Pancreas (tissue), 10 donors: ENCODE data around the gene XKRX. TPM values are rescaled to one million over a fixed set of nuclear protein-coding genes. Genes with fewer than 3 reads are reported as not detected.

ENCODE experiments used
- ATAC-seq, 4 donors: fragments of 200-7000 bp; cut with Tn5 transposase; one replicate each; pipeline versions ENCODE4 v1.8.0 to v1.9.1; 2020; ENCODE audit warnings: mild to moderate bottlenecking in 4 of 4, moderate library complexity in 4 of 4
- DNase-seq, 6 donors: peaks; one replicate each; pipeline ENCODE4 v3.0.0-alpha.2; 2020
- FAIRE-seq: peaks from 2 replicates; lab custom pipeline; 2012; peaks lifted over from hg19 to GRCh38; lab: Jason Lieb, UNC
- H3K27ac ChIP-seq, 4 donors: fragments of 200-600 bp; sonication (generic); 1 replicate in 3 of 4; 2 replicates in 1 of 4; pipeline versions ENCODE4 v1.5.0 to v1.8.0; 2020
- H3K27me3 ChIP-seq, 4 donors: fragments of 200-600 bp; one replicate each; pipeline ENCODE4 v1.8.0; 2021
- H3K36me3 ChIP-seq, 3 donors: fragments of 200-600 bp; sonication (generic) in 1 of 3; one replicate each; pipeline versions ENCODE4 v1.5.0 to v1.8.0; 2020 to 2021
- H3K4me1 ChIP-seq, 3 donors: fragments of 200-600 bp; one replicate each; pipeline ENCODE4 v1.8.0; 2021
- H3K4me3 ChIP-seq, 4 donors: fragments of 200-600 bp; sonication (generic) in 2 of 4; one replicate each; pipeline versions ENCODE4 v1.5.0 to v1.8.0; 2020 to 2021
- H3K9me3 ChIP-seq, 4 donors: fragments of 200-600 bp; one replicate each; pipeline ENCODE4 v1.8.0; 2021
- whole genome bisulfite sequencing, 2 donors: extraction: QIAGEN DNeasy Blood & Tissue Kit; methylation state at CpG; one replicate each; pipeline ENCODE4 v1.1.7; 2013; 5-methylcytosine and 5-hydroxymethylcytosine counted together
- intact Hi-C, 3 donors: fragments of 100-400 bp; cut with DNase I; formaldehyde crosslinking; loops; one replicate each; pipeline versions ENCODE4 v1.11.1 to v1.14.2; 2022
- polyA plus RNA-seq, 2 donors: library from polyadenylated mRNA; stranded (reverse); fragments of 200-250 nt; gene quantifications; one replicate each; pipeline ENCODE4 v1.2.3, GENCODE V29; 2013
- total RNA-seq, 6 donors: library from RNA; stranded (reverse); fragmentation: NEBNext Ultra II Directional in 4 of 6; extraction: Animal tissue kit (Norgen Biotek cat#: 25700) in 4 of 6; gene quantifications; one replicate each; pipeline versions ENCODE4 v1.2.1 to v1.2.4, GENCODE V29; 2021 to 2023
- TF ChIP-seq, protein P1 (sequence below), 4 donors: fragments of 200-600 bp; sonication (generic) in 3 of 4; IDR thresholded peaks; one replicate each; pipeline versions ENCODE4 v1.5.0 to v1.8.0; 2021; ENCODE audit warnings: antibody characterized with exemption in 4 of 4
- donor health status: healthy with polysubstance abuse.
- donor health status: DM: no; HTN: no; CAD: no; lungs with moderate emphysema.
- donor health status: DM: no; HTN: no; CAD: no.
- donor health status: control.
- donor health status: control.
- donor health status: Bipolar disorder and iron deficiency.
- donor health status: DM: yes; HTN: yes; CAD: no.
- donor health status: DM: no; HTN: no; CAD: no.
- donor health status: DM: no; HTN: no; CAD: no.
- donor health status: DM: yes; HTN: yes; CAD: no.

Gene XKRX
- under 1 TPM in 5 of 6 donors, not detected in 1; 0.05 to 0.16 (median 0.06) TPM for total RNA-seq
- under 1 TPM in 1 of 2 donors, not detected in 1; 0.35 TPM for polyA plus RNA-seq

DNA sequence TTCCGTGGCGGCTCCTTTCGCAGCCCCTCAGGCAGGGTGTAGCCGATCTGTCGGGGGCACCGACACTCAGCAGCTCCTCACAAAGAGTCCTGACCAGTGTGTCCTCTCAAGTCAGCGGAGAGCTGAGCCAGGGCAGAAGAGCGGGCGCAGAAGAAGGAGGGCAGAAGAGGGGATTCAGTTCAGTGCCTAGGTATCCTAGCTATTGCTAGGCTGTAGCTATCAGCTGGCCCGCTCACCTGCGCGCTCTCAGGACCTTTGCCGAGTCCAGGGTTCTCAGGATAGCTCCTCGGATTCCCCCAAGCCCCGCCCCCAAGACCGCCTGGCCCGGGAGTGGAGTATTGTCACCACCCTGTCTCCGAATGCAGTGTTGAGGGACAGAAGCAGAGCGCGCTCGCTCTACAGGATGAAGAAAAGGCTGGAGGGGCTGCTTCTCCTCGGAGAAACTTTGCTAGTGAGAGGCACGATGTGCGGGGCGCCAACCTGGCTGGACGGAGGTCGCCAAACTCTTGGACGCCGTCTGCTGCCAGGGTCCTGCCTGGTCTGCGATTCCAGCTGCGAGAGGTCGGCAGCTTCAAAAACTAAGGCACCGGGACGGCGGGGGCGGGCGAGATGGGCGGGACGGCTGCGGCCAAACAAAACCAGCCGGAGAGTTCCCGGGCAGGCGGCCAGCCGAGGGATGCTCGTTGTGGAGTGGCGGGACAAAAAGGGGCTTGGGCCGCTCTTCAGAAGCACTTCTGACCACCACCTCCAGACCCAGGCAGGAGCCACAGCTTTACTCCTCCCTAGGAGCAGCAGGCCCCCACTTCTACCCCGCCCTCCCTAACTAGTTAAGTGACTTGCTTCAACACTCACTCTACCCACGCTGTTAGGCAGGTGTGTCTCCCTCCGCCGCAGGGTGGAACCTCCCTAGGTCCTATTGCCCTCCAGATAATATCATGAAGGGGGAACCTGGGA, at the start of gene XKRX:
XKRX (minus strand) TSS at position 258 of the 954 bp plus-strand sequence. CDS start 613 bp downstream, outside the sequence.
- peak; percentile 53 to 87 (median 76) for ATAC-seq
- peak; percentile 3 to 72 (median 38) for DNase-seq
- no peak for FAIRE-seq
- Histone ChIP-seq H3K36me3 (no peaks in the 10 kb centered on the region), H3K27me3 (peaks cover 0 to 3% (median 0%) of the 10 kb centered on the region in 4 donors), H3K9me3 (no peaks in the 10 kb centered on the region), H3K4me3 (peak within 1 kb of the TSS in 2 of 4 donors; percentile 24 to 45), H3K4me1 (no peaks in the 10 kb centered on the region), H3K27ac (no peak within 1 kb of the TSS)
- TF ChIP-seq, protein P1, sequence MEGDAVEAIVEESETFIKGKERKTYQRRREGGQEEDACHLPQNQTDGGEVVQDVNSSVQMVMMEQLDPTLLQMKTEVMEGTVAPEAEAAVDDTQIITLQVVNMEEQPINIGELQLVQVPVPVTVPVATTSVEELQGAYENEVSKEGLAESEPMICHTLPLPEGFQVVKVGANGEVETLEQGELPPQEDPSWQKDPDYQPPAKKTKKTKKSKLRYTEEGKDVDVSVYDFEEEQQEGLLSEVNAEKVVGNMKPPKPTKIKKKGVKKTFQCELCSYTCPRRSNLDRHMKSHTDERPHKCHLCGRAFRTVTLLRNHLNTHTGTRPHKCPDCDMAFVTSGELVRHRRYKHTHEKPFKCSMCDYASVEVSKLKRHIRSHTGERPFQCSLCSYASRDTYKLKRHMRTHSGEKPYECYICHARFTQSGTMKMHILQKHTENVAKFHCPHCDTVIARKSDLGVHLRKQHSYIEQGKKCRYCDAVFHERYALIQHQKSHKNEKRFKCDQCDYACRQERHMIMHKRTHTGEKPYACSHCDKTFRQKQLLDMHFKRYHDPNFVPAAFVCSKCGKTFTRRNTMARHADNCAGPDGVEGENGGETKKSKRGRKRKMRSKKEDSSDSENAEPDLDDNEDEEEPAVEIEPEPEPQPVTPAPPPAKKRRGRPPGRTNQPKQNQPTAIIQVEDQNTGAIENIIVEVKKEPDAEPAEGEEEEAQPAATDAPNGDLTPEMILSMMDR (IDR thresholded peaks at IDR 0.05), result no peak
- intact Hi-C loops, result no loop called here
- 1 to 23% methylated on average over 50 to 51 of the region's 51 CpGs for WGBS, 2 donors

DNA sequence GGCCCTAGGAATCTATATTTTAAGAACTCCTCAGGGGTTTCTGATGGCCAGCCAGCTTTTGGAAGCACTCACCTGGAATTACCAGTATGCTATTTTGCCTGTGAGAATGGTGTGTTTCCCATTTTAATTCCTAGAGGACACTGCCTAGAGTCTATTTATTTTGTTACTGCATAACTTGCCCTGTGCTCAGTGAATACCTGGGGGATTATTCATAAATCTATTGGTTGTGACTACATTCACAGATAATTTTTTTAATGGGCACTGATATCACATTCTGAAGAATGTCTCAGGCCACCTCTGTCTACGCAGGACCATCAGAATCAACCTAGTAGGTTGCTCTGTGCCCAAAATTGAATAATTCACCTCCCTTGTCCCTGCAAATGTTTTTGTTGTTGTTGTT, 47.5 kb upstream of the XKRX start:
- Histone ChIP-seq H3K4me1 (no peaks in the 10 kb centered on the region), H3K27ac (no peak overlapping the region), H3K36me3 (no peaks in the 10 kb centered on the region), H3K9me3 (no peaks in the 10 kb centered on the region), H3K27me3 (no peaks in the 10 kb centered on the region), H3K4me3 (no peak overlapping the region)
- FAIRE-seq (no peak), ATAC-seq (no peak), DNase-seq (no peak)
- TF ChIP-seq, protein P1 (IDR thresholded peaks at IDR 0.05), result no peak
- intact Hi-C loops, result no loop called here
- 87 to 96% methylated on average over 1 of the region's 1 CpG for WGBS, 2 donors

DNA sequence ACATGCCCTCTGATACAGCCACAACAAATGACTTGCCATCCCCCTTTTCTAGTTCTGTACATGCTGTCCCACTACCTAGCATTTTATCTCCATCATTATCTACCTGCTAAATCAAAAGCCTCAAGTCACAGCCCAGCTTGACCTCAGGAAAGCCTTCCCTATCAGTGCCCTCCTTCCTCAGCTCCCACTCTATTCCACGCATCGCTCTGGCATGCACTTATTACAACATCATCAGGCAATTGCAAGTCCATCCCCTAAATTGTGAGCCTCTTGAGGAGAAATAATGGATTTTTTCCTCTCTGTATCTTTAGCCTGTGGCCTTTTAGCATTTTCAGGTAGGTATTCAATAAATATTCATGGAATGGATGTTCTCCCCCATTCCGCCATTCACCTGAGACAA, 46.5 kb upstream of the XKRX start:
- Histone ChIP-seq H3K9me3 (no peaks in the 10 kb centered on the region), H3K4me1 (no peaks in the 10 kb centered on the region), H3K27me3 (no peaks in the 10 kb centered on the region), H3K4me3 (no peak overlapping the region), H3K27ac (no peak overlapping the region), H3K36me3 (no peaks in the 10 kb centered on the region)
- WGBS, 2 donors, result 92 to 99% methylated on average over 3 of the region's 3 CpGs
- intact Hi-C loops, result no loop called here
- no peak for ATAC-seq
- FAIRE-seq, result no peak
- TF ChIP-seq, protein P1 (IDR thresholded peaks at IDR 0.05), result no peak
- no peak for DNase-seq

DNA sequence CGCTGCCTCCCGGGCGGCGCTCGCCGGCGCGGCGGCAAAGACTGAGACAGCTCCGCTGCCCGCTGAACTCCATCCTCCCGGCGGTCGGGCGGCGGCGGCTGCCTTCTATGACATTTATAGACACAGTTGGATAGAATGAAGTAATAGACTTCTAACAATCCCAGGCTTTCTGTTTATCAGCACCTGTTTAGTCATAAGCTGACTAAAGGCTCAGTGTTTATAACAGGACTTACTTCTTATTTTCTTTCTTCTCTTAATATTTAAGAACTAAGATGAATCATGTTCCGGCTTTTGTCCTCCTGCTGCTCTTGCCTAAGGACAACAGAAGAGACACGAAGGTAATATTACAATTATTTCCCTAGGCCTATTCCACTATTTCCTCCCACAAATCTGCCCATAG, 44.7 kb upstream of the XKRX start:
- no peaks in the 10 kb centered on the region for H3K4me1 ChIP-seq
- no peaks in the 10 kb centered on the region for H3K36me3 ChIP-seq
- TF ChIP-seq, protein P1 (IDR thresholded peaks at IDR 0.05), result no peak
- FAIRE-seq (no peak), ATAC-seq (no peak), DNase-seq (no peak)
- no peak overlapping the region for H3K4me3 ChIP-seq
- no peak overlapping the region for H3K27ac ChIP-seq
- 95 to 99% methylated on average over 10 to 11 of the region's 19 CpGs for WGBS, 2 donors
- intact Hi-C loops, result no loop called here
- no peaks in the 10 kb centered on the region for H3K27me3 ChIP-seq
- no peaks in the 10 kb centered on the region for H3K9me3 ChIP-seq

DNA sequence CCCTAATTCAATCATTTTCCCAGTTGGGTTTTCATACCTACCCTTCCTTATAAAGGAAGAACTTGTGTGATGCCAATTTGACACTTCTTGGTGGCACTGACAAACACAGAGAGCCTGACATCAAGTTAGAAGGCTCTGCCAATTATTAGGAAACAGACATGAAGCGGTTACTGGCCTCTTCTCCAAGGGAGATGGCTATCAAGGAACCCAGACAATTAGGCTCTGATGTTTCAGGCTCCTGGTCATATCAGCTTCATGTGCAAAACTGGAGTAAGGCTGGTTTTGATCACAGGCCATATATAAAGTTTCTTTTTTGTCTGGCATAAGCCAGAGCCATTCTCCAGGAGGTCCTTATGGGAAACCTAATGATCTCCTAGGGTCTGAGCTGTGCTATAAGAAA, 41.2 kb upstream of the XKRX start:
- Histone ChIP-seq H3K4me1 (no peaks in the 10 kb centered on the region), H3K36me3 (no peaks in the 10 kb centered on the region), H3K4me3 (no peak overlapping the region), H3K9me3 (no peaks in the 10 kb centered on the region), H3K27ac (no peak overlapping the region), H3K27me3 (no peaks in the 10 kb centered on the region)
- TF ChIP-seq, protein P1 (IDR thresholded peaks at IDR 0.05), result no peak
- DNase-seq (no peak), ATAC-seq (no peak), FAIRE-seq (no peak)
- intact Hi-C loops, result no loop called here
- WGBS, 2 donors, result 65 to 95% methylated on average over 1 of the region's 1 CpG
